PFSK-1 (cell line): ENCODE measurements around the gene ALDOA.

Experiments
- FOXP2 ChIP-seq: optimal IDR thresholded peaks from 2 replicates; pipeline ENCODE3; 2011; ENCODE audit warnings: borderline replicate concordance, control low read depth, inconsistent platforms; ENCODE audit not compliant: insufficient read depth; ENCODE audit errors: extremely low read length, extremely low read depth
- POLR2AphosphoS5 ChIP-seq: IDR thresholded peaks from 2 replicates; pipeline ENCODE4 v1.6.1; 2012; ENCODE audit warnings: low read depth, mild to moderate bottlenecking, control low read depth, low read length, moderate library complexity
- REST ChIP-seq, 2 experiments: IDR thresholded peaks; 2 replicates each; pipeline versions ENCODE4 v1.6.1 to v1.8.0; 2011 to 2012; ENCODE audit warnings: low read depth in 2 of 2, low read length in 2 of 2, control low read depth in 1 of 2, inconsistent platforms in 1 of 2, mild to moderate bottlenecking in 1 of 2, moderate library complexity in 1 of 2; ENCODE audit not compliant: insufficient read depth in 1 of 2
- SIN3A ChIP-seq: IDR thresholded peaks from 2 replicates; pipeline ENCODE4 v1.6.1; 2012; ENCODE audit warnings: mild to moderate bottlenecking, low read length, moderate library complexity, borderline replicate concordance; ENCODE audit not compliant: insufficient read depth
- TAF1 ChIP-seq: IDR thresholded peaks from 2 replicates; pipeline ENCODE4 v1.6.1; 2012; ENCODE audit warnings: low read length, control low read depth, borderline replicate concordance; ENCODE audit not compliant: insufficient read depth

Gene ALDOA

GRCh38 chr16:30079480-30079879 lies 13.9 kb downstream of the ALDOA start:
- TF ChIP-seq REST (IDR thresholded peaks at IDR 0.05; ENCODE audit: insufficient read depth in 1 of 2, low read depth in 2 of 2, low read length in 2 of 2): no peak
- TF ChIP-seq SIN3A: no peak
- no peak for TF ChIP-seq FOXP2
- TF ChIP-seq POLR2AphosphoS5: no peak
- no peak for TF ChIP-seq TAF1

- no peak for TF ChIP-seq REST (IDR thresholded peaks at IDR 0.05; ENCODE audit: insufficient read depth in 1 of 2, low read depth in 2 of 2, low read length in 2 of 2)
- no peak for TF ChIP-seq FOXP2
Measured at GRCh38 chr16:30082545-30083090, 17.1 kb downstream of the ALDOA start.

- TF ChIP-seq SIN3A (no peak), REST (IDR thresholded peaks at IDR 0.05; ENCODE audit: insufficient read depth in 1 of 2, low read depth in 2 of 2, low read length in 2 of 2) (no peak), POLR2AphosphoS5 (no peak; the same call in 1 of the 2 replicates), TAF1 (no peak), FOXP2 (no peak)
Measured at GRCh38 chr16:30083216-30084055, 17.9 kb downstream of the ALDOA start.

GRCh38 chr16:30084096-30084815 lies 18.7 kb downstream of the ALDOA start:
- TF ChIP-seq REST (IDR thresholded peaks at IDR 0.05; ENCODE audit: insufficient read depth in 1 of 2, low read depth in 2 of 2, low read length in 2 of 2) (no peak), FOXP2 (no peak), POLR2AphosphoS5 (no peak; the same call in 1 of the 2 replicates), SIN3A (no peak), TAF1 (no peak)
